Activated CD4-positive, alpha-beta T cell treated with anti-CD3 and anti-CD28 coated beads, Interleukin-2, amount 10 ng/mL, durations not matched to agents 24 days and 14 days (primary cell): ENCODE results near the gene TNFRSF1A. TPM values are rescaled to one million over a fixed set of nuclear protein-coding genes. Genes with fewer than 3 reads are reported as not detected.

Experiments
- DNase-seq: peaks from one replicate; pipeline ENCODE4 v3.0.0; 2022
- H3K27ac Mint-ChIP-seq: one replicate; pipeline ENCODE4 v1.8.0; 2022; ENCODE audit warnings: mild to moderate bottlenecking, mixed read lengths
- H3K27me3 Mint-ChIP-seq: one replicate; pipeline ENCODE4 v1.8.0; 2022; ENCODE audit warnings: mixed read lengths
- H3K36me3 Mint-ChIP-seq: one replicate; pipeline ENCODE4 v1.8.0; 2022; ENCODE audit warnings: low read depth, mild to moderate bottlenecking, mixed read lengths
- H3K4me1 Mint-ChIP-seq: one replicate; pipeline ENCODE4 v1.8.0; 2021; ENCODE audit warnings: mixed read lengths
- H3K4me3 Mint-ChIP-seq: one replicate; pipeline ENCODE4 v1.8.0; 2022; ENCODE audit warnings: mild to moderate bottlenecking, moderate library complexity, mixed read lengths
- H3K9me3 Mint-ChIP-seq: one replicate; pipeline ENCODE4 v1.8.0; 2021; ENCODE audit warnings: mixed read lengths
- intact Hi-C: fragments of 100-400 bp; cut with micrococcal nuclease; formaldehyde crosslinking; loops from one replicate; pipeline ENCODE4 v1.15.1; 2023
- total RNA-seq: library from RNA; stranded (reverse); gene quantifications from 2 replicates; pipeline ENCODE4 v1.2.3, GENCODE V29; 2022

The TNFRSF1A gene
- total RNA-seq, 1 donor from 2014 or later: 52.7 TPM

DNA sequence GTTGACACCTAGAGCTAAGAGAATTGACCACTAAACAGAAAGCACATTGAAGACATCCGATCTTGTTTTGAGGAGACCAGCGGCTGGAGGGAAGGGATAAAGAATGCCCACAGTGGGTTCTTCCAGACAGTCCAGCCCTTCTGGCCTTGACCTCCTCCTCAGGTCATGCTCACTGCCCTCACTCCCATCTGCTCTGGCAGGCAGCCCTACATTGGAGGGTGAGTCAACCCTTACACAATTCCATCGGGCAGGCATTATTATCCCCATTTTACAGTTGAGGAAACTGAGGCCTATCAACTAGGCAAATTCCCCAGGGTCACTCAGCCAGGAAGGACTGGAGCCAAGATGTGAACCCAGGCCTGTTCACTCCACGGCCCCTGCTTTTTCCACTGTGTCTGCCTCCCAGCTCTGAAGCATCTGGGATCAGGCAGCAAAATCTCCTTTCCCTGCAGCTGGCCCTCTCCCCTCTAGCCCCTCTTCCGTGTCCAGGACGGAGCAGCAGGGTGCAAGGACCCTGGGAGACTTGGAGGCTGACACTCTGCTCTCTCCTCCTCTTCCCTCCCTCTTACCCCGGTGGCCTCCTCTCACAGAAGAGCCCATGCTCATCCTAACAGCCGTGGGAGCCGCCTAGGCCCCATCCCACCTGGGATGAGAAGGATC is 28.2 kb upstream of the TNFRSF1A start:
- no peak overlapping the region for H3K27ac Mint-ChIP-seq
- DNase-seq: no peak
- H3K4me3 Mint-ChIP-seq: no peak overlapping the region
- no peaks in the 10 kb centered on the region for H3K36me3 Mint-ChIP-seq
- intact Hi-C loops: no loop called here
- H3K4me1 Mint-ChIP-seq: peaks cover 31% of the 10 kb centered on the region
- no peaks in the 10 kb centered on the region for H3K9me3 Mint-ChIP-seq
- no peaks in the 10 kb centered on the region for H3K27me3 Mint-ChIP-seq

DNA sequence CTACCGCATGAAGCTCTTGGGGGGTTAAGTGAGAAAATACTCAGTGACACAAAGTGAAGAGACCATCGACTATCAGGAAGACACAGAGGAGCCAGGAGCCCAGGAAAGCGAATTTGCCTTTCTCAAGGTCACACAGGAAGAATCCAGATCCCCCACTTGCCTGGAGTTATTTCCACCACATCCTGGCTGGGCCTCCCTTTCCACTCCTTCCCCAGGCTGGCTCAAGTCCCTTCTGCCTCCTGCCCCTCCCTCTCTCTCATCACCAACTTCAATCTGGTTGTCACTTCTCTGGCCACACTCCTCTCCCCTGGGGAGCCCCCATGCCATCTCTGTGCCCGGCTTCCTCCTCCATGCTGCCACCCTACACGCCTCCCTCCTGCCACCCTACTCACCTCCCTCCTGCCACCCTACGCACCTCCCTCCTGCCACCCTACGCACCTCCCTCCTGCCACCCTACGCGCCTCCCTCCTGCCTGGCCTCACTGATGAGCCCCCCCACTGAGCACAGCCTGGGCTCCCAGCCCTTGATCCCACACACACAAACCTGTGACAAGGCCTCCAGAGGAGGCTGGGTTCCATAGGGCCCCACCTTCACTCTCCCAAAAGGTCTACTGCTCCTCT is 27.1 kb upstream of the TNFRSF1A start:
- H3K4me3 Mint-ChIP-seq: no peak overlapping the region
- no peaks in the 10 kb centered on the region for H3K9me3 Mint-ChIP-seq
- peak overlapping the region; percentile 35 for H3K27ac Mint-ChIP-seq
- peaks cover 34% of the 10 kb centered on the region for H3K4me1 Mint-ChIP-seq
- no peaks in the 10 kb centered on the region for H3K36me3 Mint-ChIP-seq
- no peak for DNase-seq
- no peaks in the 10 kb centered on the region for H3K27me3 Mint-ChIP-seq
- intact Hi-C loops: no loop called here

DNA sequence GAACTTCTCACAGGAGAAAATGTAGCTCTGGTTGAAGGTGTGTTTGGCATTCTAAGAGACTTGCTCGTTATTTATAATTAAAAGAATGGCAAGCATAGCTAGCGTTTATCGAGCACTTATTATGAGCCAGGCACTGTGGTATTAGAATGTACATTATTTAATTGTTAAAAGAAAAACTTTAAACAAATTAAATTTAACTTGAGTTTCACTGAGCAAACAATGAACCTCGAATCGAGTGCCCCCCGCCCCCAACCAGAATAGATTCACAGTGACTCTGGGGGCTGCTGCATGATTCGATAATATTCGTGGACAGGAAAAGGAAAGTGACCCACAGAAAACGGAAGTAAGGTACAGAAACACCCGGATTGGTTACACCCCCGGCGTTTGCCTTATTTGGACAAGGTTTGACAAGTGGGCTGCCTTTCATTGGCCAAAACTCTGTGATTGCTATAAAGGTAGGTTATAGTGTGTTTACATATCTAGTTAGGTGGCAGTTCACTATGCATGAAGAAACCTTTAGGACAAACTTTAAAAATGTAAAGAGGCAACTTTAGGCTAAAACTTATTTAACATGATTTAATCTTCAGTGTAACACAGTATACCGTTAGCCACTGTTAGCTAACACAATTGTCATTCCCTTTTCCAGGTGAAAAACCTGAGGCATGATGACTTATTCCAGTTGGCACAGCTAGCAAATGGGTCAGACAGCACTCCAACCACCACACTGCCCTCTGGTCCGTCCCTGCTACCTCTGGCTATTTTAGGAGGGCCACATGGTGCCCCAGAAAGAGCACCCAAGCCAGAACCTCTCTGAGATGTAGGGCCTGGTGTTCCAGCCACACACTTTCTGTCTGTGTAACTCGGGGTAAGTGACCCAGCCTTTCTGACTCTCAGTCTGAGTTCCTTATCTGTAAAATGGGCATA is 26.4 kb upstream of the TNFRSF1A start:
- no peak for DNase-seq
- H3K27ac Mint-ChIP-seq: no peak overlapping the region
- H3K27me3 Mint-ChIP-seq: no peaks in the 10 kb centered on the region
- H3K4me1 Mint-ChIP-seq: peaks cover 34% of the 10 kb centered on the region
- intact Hi-C loops: no loop called here
- no peaks in the 10 kb centered on the region for H3K36me3 Mint-ChIP-seq
- H3K4me3 Mint-ChIP-seq: no peak overlapping the region
- H3K9me3 Mint-ChIP-seq: no peaks in the 10 kb centered on the region

DNA sequence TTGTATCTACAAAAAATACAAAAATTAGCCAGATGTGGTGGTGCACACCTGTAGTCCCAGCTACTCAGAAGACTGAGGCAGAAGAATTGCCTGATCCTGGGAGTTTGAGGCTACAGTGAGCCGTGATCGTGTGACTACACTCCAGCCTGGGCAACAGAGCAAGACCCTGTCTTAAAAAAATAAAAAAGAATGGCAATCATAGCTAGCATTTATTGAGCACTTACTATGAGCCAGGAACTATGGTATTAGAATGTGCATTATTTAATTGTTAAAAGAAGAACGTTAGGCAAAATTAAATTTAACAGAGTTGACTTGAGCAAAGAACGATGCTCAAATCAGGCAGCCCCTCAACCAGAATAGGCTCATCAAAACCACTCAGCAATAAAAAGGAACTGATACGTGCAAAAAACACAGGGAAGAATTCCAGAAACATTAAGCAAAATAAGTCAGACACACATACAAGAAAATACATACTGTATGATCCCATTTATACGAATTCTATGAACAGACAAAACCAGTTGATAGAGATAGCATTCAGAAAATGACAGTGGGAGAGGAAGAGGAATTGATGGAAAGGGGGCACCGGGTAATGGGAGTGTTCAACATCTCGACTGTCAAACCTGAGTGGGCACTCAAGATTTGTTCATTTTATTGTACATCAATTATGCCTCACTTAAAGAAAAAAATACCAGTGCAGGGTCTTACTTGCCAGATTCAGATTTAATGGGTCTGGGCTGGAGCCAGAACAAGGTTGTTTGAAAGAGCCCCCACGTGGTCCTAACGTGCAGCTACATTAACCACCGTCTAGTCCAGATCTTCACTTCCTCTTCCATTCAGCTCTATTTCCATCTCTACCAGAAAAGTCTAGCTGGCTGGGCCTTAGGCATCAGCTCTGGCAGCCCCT is 25.4 kb upstream of the TNFRSF1A start:
- H3K9me3 Mint-ChIP-seq: no peaks in the 10 kb centered on the region
- H3K27me3 Mint-ChIP-seq: no peaks in the 10 kb centered on the region
- DNase-seq: peak; percentile 74
- H3K36me3 Mint-ChIP-seq: no peaks in the 10 kb centered on the region
- intact Hi-C loops: no loop called here
- H3K27ac Mint-ChIP-seq: peak overlapping the region; percentile 29
- H3K4me1 Mint-ChIP-seq: peaks cover 25% of the 10 kb centered on the region
- H3K4me3 Mint-ChIP-seq: no peak overlapping the region

DNA sequence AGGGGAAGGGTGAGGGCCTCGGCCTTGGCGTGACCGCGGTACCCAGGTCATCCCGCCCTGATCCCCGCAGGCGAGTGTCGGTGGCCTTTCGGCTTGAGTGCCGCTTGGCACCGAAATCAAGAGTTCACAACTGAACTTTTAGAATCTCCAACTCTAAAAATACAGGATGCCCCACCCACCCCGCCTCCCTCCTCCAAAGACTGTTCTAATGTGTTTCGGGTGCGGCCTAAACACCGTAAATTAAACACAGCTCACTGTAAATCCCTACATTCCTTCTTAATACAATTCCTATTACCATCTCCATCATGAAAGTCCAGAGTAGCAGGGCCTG is 22.1 kb upstream of the TNFRSF1A start:
- Mint-ChIP-seq H3K4me1 (peaks cover 28% of the 10 kb centered on the region), H3K9me3 (no peaks in the 10 kb centered on the region), H3K36me3 (no peaks in the 10 kb centered on the region), H3K27me3 (no peaks in the 10 kb centered on the region), H3K4me3 (peak overlapping the region; percentile 77), H3K27ac (peak overlapping the region; percentile 81)
- no peak for DNase-seq
- intact Hi-C loops: loop anchor here (1.0 kb wide), 1 partner anchor 22 kb away; the partner anchor contains the start of gene TNFRSF1A

DNA sequence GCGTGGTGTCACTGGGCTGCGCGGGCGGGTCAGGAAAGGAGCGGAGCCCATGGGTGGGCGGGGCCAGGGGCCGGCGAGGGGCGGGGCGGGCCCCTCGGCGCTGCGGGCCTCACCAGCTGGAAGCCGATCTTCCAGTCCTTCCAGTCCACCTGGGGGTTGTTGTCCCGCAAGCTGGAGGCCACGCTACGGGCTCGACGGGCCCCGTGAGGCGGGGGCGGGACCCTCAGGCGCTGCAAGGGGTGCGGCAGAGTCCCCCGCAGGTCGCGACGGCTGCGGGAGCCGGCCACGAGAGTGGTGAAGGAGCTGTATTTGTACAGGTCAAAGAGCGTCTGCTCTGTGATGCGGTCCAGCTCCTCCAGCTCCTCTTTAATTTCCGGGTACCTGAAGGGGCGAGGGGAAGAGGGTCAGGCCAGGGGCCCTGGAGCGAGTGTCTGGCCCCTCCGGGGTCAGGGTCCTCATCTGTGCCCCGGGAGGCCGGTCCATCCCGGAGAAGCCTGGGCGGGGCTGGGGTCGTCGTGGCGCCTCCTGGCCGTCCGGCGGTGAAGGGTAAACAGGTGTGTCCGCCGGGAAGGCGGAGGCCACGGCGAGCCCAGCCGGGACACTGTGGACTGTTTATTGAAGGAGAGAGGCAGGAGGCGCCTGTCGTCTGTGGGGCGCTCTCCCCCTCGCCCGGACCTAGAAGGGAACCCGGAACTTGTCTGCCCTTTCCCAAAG is 21.6 kb upstream of the TNFRSF1A start:
- peak overlapping the region; percentile 77 for H3K4me3 Mint-ChIP-seq
- no peaks in the 10 kb centered on the region for H3K36me3 Mint-ChIP-seq
- DNase-seq: peak; percentile 83
- peak overlapping the region; percentile 81 for H3K27ac Mint-ChIP-seq
- H3K9me3 Mint-ChIP-seq: no peaks in the 10 kb centered on the region
- H3K4me1 Mint-ChIP-seq: peaks cover 24% of the 10 kb centered on the region
- no peaks in the 10 kb centered on the region for H3K27me3 Mint-ChIP-seq
- intact Hi-C loops: loop anchor here (1.0 to 2.0 kb wide), 2 partner anchors 21 to 41 kb away; partner anchors contain the start of gene TNFRSF1A

DNA sequence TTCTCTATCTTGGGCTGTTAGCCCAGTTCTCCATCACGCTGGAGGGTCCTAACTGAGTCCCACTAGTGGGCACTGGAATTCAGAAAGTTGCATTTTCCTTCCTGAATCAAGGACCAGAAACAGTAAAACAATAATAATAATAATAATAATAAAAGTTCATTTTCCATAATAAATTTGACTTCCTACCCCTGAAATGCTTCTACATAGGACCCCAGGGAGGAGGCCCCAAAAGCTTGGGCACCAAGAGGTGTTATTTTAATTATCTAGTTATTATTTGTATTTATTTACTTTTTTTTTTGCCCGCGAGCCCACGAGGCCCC is 21.1 kb upstream of the TNFRSF1A start:
- no peaks in the 10 kb centered on the region for H3K27me3 Mint-ChIP-seq
- H3K4me3 Mint-ChIP-seq: no peak overlapping the region
- H3K36me3 Mint-ChIP-seq: no peaks in the 10 kb centered on the region
- H3K9me3 Mint-ChIP-seq: no peaks in the 10 kb centered on the region
- H3K27ac Mint-ChIP-seq: no peak overlapping the region
- peaks cover 20% of the 10 kb centered on the region for H3K4me1 Mint-ChIP-seq
- intact Hi-C loops: loop anchor here (2.0 kb wide), 1 partner anchor 40 kb away; no protein-coding TSS in a partner anchor
- no peak for DNase-seq

DNA sequence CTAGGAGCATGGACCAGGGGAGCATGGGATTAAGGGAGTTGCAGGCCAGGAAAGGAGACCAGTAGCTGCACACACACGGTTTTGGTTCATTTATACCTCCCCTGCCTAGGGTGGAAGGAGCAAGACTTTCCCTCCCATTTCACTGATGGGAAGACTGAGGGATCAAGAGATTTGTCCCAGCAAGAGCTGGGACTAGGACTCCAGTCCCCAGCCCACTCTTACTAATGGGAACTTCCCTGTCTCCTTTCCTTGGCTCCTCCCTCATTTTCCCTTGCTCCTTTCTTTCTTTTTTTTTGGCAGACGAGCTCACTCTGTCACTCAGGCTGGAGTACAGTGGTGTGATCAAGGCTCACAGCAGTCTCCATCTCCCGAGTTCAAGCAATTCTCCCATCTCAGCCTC is 20.5 kb upstream of the TNFRSF1A start:
- Mint-ChIP-seq H3K4me3 (peak overlapping the region; percentile 62), H3K27ac (peak overlapping the region; percentile 80), H3K36me3 (no peaks in the 10 kb centered on the region), H3K27me3 (no peaks in the 10 kb centered on the region), H3K4me1 (peaks cover 16% of the 10 kb centered on the region), H3K9me3 (no peaks in the 10 kb centered on the region)
- no peak for DNase-seq
- intact Hi-C loops: loop anchor here (2.0 kb wide), 1 partner anchor 40 kb away; no protein-coding TSS in a partner anchor

DNA sequence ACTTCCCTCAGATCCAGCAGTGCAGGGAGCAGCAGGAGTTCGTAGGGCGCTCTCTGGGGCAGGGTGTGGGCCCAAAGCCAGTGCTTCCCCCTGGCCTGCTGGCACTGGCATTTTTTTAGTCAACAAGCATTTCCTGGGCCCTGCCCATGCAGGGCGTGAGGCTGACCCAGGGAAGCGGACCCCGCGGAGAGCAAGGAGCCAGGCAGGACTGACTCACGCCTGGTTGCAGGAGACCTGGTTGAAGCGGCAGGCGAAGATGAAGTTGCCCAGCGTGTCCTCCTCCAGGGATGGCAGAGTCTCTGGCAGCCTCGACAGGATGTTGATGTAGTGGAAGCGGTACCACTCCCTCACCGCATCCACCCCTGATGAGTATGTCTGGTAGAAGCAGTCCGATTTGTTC is 20.0 kb upstream of the TNFRSF1A start:
- Mint-ChIP-seq H3K36me3 (no peaks in the 10 kb centered on the region), H3K4me1 (peaks cover 15% of the 10 kb centered on the region), H3K27me3 (peaks cover 2% of the 10 kb centered on the region), H3K4me3 (peak overlapping the region; percentile 62), H3K9me3 (no peaks in the 10 kb centered on the region), H3K27ac (peak overlapping the region; percentile 80)
- DNase-seq: no peak
- intact Hi-C loops: loop anchor here (2.0 kb wide), 1 partner anchor 39 kb away; no protein-coding TSS in a partner anchor

DNA sequence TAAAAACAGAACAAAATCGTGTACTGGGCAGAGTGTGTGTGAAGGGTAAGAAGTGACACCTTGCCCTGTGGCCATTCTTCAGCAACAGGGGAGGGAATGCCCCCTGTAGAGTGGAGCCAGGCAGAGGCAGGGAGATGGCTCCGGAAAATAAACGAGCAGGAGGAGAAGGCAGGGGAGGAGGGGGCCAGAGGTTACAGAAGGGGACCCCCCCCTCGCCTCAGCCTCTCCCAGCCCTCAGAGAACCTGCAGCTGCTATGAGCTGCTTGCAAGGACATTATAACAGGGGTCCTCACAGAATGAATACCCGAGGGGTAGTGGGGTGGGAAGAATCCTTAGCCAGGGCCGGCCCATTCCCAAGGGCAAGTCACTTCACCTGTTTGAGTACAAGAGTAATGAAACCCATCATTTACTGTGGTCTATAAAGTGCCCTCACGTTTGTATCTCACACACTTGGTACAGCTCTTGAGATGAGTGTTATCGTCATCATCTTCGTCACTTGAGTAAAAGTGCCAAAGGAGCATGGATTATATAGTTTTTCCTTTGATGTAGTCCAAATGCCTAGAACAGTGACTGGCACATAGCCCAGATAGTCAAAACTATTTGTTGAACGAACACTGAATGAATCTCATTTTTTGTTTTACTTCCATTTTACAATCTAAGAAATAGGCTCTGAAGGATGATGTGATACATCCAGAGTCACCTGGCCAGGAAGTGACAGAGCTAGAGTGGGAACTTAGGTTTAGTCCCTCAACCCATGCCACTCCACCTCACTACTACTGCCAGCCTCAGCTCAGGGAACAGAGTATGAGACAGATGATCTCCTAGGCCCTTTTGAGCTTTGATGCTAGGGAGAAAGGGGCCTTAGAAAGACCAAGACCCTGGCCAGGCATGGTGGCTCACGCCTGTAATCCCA is 19.0 kb upstream of the TNFRSF1A start:
- Mint-ChIP-seq H3K27me3 (peaks cover 9% of the 10 kb centered on the region), H3K9me3 (no peaks in the 10 kb centered on the region), H3K36me3 (no peaks in the 10 kb centered on the region), H3K4me1 (peaks cover 20% of the 10 kb centered on the region), H3K27ac (no peak overlapping the region), H3K4me3 (no peak overlapping the region)
- intact Hi-C loops: no loop called here
- no peak for DNase-seq

DNA sequence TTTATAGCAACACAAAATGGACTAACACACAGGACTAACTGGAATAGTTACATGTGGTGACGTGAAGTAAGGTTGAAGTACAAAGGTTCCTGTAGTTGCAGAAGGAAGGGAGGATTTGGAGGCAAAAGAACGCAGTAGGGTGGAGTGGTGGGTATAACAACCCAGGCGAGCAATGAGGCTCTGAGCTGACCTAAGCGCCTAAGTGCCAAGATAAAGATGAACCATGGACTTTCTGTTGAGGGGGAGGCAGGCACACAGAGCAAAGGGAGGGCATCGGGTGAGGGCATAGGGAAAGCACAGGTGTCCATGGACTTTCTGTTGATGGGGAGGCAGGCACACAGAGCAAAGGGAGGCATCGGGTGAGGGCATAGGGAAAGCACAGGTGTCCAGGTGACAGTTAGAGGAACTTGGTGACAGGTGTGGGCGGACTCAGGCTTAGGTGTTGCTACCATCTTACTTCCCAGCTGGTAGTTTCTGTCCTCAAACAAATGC is 18.2 kb upstream of the TNFRSF1A start:
- DNase-seq: no peak
- Mint-ChIP-seq H3K36me3 (no peaks in the 10 kb centered on the region), H3K27ac (no peak overlapping the region), H3K4me3 (no peak overlapping the region), H3K27me3 (peaks cover 9% of the 10 kb centered on the region), H3K4me1 (peaks cover 20% of the 10 kb centered on the region), H3K9me3 (no peaks in the 10 kb centered on the region)
- intact Hi-C loops: no loop called here

DNA sequence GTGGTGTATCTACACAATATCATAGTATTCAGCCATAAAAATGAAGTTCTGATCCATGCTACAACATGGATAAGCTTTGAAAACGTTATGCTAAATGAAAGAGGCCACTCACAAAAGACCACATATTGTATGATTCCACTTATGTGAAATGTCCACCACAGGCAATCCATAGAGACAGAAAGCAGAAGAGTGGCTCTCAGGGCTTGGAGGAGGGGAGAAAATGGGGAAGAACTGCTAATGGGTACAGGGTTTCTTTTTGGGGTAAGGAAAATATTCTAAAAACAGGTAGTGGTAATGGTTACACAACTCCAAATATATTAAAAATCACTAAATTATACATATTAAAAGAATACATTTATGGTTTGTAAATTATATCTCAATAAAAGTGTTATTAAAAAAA is 17.0 kb upstream of the TNFRSF1A start:
- peaks cover 19% of the 10 kb centered on the region for H3K4me1 Mint-ChIP-seq
- no peaks in the 10 kb centered on the region for H3K36me3 Mint-ChIP-seq
- no peak overlapping the region for H3K4me3 Mint-ChIP-seq
- no peaks in the 10 kb centered on the region for H3K9me3 Mint-ChIP-seq
- H3K27ac Mint-ChIP-seq: no peak overlapping the region
- peaks cover 9% of the 10 kb centered on the region for H3K27me3 Mint-ChIP-seq
- no peak for DNase-seq
- intact Hi-C loops: no loop called here
